K562 (cell line): ENCODE measurements around the gene PDIA2. TPM values are rescaled to one million over a fixed set of nuclear protein-coding genes. Genes with fewer than 3 reads are reported as not detected.

Experiments used
- NRF1 ChIP-seq, 2 experiments: fragments of 450-650 bp; IDR thresholded peaks in 1 of 2; conservative IDR thresholded peaks in 1 of 2; 2 replicates each; pipeline ENCODE4 v1.6.1; 2014; ENCODE audit warnings: mild to moderate bottlenecking in 2 of 2
- ZNF707 ChIP-seq: fragments of 250-450 bp; sonication (Bioruptor Pico); conservative IDR thresholded peaks from 2 replicates; pipeline ENCODE4 v1.8.0; 2022; ENCODE audit warnings: inconsistent platforms, mild to moderate bottlenecking, moderate library complexity
- ZNF830 ChIP-seq: fragments of 250-450 bp; sonication (Bioruptor Pico); IDR thresholded peaks from 2 replicates; pipeline ENCODE4 v1.5.0; 2021; ENCODE audit warnings: mild to moderate bottlenecking
- polyA plus RNA-seq, 8 experiments: library from polyadenylated mRNA; depleted of rRNA in 4 of 8; stranded (reverse) in 5 of 8; unstranded in 3 of 8; fragments of >200 nt; fragmentation: Nextera tagmentation in 2 of 8; fragmentation: Illumina TruSeq in 1 of 8; extraction: Ambion mirVana in 2 of 8; extraction: Trizol in 1 of 8; gene quantifications; 2 replicates each; pipeline versions ENCODE4 v1.2.1 to v1.2.3, GENCODE V29; 2011 to 2014; ENCODE audit warnings: inconsistent platforms in 1 of 8, missing spikeins in 1 of 8
- total RNA-seq, 7 experiments: library from RNA; depleted of rRNA in 6 of 7; stranded (reverse); fragments of >200 nt in 6 of 7; fragmentation: Illumina TruSeq in 2 of 7; extraction: Trizol in 2 of 7; gene quantifications; 2 replicates each; pipeline versions ENCODE4 v1.2.1 to v1.2.3, GENCODE V29; 2011 to 2021; ENCODE audit warnings: low replicate concordance in 1 of 7
- TF ChIP-seq, protein P1 (sequence below), 2 experiments: fragments of 450-650 bp; conservative IDR thresholded peaks; 2 replicates each; pipeline ENCODE4 v1.6.1; 2017; ENCODE audit warnings: mild to moderate bottlenecking in 2 of 2, moderate library complexity in 2 of 2
- TF ChIP-seq, protein P2 (sequence below): fragments of 250-450 bp; sonication (Bioruptor Pico); IDR thresholded peaks from 2 replicates; pipeline ENCODE4 v1.5.0; 2022; ENCODE audit warnings: mild to moderate bottlenecking

The PDIA2 gene
- total and polyA plus RNA-seq, 9 of the 15 experiments (the other 6 are each of a cell fraction or from before 2014, with no cell fraction given), result 0.13 to 0.92 (median 0.23) TPM; not detected in 4

DNA sequence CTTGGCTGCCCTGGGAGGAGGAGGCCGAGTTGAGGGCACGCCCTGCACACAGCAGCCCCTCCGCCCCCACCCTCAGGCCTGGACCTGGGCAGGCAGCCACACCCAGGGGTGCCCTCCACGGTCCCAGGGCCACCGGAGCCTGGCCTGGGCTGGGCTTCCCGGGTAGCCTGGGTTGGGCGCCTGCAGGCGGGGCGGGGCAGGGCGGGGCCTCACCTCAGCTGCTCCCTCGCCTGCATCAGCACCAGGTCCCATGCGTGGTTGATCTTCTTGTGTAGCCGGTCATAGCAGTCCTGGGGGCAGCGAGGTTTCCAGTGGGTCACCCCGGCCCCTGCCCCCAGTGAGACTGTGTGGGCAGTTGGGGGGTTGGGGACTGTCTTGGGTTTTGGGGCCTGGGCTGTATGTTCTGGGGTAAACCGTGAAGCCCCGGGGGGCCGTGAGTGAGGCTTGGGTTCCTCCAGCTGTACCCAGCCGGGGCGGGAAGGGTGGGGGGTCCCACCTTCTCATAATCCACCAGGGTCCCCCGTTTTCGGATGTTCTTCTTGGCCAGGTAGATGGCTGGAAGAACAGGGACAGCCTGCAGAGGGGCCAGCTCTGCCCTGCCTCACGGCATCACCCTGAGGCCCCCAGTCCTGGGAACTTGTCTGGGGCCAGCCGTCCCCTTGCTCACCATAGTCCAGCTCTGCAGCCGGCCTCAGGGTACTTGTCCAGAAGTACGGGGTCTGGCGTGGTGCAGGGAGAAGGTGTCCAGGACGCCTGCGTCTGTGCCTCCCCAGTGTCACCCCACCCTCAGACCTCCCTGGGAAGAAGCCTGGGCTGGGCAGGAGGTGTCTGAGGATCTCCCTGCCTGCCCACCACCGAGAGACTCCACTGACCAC, 9.2 kb upstream of the PDIA2 start (continued):
- TF ChIP-seq ZNF707 (CRISPR knock-in tag) (no peak), ZNF830 (CRISPR knock-in tag) (no peak), NRF1 (conservative IDR thresholded peaks at IDR 0.05 in 1 of 2, IDR thresholded peaks at IDR 0.05 in 1 of 2) (no peak)
- TF ChIP-seq, protein P1, sequence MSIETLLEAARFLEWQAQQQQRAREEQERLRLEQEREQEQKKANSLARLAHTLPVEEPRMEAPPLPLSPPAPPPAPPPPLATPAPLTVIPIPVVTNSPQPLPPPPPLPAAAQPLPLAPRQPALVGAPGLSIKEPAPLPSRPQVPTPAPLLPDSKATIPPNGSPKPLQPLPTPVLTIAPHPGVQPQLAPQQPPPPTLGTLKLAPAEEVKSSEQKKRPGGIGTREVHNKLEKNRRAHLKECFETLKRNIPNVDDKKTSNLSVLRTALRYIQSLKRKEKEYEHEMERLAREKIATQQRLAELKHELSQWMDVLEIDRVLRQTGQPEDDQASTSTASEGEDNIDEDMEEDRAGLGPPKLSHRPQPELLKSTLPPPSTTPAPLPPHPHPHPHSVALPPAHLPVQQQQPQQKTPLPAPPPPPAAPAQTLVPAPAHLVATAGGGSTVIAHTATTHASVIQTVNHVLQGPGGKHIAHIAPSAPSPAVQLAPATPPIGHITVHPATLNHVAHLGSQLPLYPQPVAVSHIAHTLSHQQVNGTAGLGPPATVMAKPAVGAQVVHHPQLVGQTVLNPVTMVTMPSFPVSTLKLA (conservative IDR thresholded peaks at IDR 0.05), result no peak
- TF ChIP-seq, protein P2, sequence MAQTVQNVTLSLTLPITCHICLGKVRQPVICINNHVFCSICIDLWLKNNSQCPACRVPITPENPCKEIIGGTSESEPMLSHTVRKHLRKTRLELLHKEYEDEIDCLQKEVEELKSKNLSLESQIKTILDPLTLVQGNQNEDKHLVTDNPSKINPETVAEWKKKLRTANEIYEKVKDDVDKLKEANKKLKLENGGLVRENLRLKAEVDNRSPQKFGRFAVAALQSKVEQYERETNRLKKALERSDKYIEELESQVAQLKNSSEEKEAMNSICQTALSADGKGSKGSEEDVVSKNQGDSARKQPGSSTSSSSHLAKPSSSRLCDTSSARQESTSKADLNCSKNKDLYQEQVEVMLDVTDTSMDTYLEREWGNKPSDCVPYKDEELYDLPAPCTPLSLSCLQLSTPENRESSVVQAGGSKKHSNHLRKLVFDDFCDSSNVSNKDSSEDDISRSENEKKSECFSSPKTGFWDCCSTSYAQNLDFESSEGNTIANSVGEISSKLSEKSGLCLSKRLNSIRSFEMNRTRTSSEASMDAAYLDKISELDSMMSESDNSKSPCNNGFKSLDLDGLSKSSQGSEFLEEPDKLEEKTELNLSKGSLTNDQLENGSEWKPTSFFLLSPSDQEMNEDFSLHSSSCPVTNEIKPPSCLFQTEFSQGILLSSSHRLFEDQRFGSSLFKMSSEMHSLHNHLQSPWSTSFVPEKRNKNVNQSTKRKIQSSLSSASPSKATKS, result no peak
